Measurements from ENCODE around the gene GET3. TPM values are rescaled to one million over a fixed set of nuclear protein-coding genes. Genes with fewer than 3 reads are reported as not detected.

GET3 gene
- total and polyA plus RNA-seq, 2 of the 13 experiments (the other 11 are each of a cell fraction or from before 2014, with no cell fraction given): 57.7 to 59.4 TPM

DNA sequence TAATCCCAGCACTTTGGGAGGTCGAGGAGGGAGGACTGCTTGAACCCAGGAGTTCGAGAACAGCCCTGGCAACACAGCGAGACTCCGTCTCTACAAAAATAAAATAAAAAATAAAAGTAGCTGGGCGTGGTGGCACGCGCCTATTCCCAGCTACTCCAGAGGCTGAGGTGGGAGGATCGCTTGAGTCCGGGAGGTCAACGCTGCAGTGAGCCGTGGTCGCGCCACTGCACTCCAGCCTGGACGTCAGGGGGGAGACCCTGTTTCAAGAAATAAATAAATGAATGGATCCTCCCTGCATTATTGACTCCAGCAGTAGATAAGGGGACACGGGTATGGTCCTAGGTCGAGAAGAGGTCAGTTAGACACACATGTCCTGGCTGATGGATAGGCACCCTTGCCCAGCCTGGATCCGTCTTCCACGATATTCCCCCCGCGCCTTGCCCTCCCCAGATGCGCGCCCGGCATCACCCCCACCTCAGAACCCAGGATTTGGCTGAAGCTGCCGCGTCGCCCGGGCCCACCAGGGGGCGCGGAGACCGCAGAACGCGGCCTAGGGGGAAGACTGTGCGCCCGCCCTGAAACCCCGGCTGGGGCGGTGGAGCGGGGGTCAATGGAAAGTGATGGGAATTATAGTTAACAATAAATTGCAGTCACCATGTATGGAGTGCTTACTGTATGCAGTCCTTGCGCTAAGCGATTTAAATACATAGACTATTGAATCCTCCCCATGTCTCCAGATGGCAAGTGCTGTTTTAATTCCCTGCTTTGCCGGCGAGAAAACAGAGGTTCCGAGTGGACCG, 40.1 kb downstream of the GET3 start (continued):
- TF ChIP-seq NR3C1 (CRISPR knock-in tag; IDR thresholded peaks at IDR 0.05) (no peak), REST (IDR thresholded peaks at IDR 0.05; ENCODE audit: borderline replicate concordance in 1 of 2, low read depth in 1 of 2, low read length in 2 of 2) (no peak), MED1 (CRISPR knock-in tag; IDR thresholded peaks at IDR 0.05) (peak; percentile 61), NFYC (CRISPR knock-in tag; IDR thresholded peaks at IDR 0.05) (no peak), ZNF20 (CRISPR knock-in tag; IDR thresholded peaks at IDR 0.05) (no peak), ZSCAN12 (CRISPR knock-in tag; IDR thresholded peaks at IDR 0.05) (no peak), RFXANK (CRISPR knock-in tag; IDR thresholded peaks at IDR 0.05) (no peak), ZNF468 (CRISPR knock-in tag; IDR thresholded peaks at IDR 0.05) (no peak), ATF3 (CRISPR knock-in tag; IDR thresholded peaks at IDR 0.05) (no peak), ZNF766 (CRISPR knock-in tag; IDR thresholded peaks at IDR 0.05; ENCODE audit: borderline replicate concordance) (no peak), SMAD1 (CRISPR knock-in tag; IDR thresholded peaks at IDR 0.05; ENCODE audit: borderline replicate concordance, low read depth) (no peak), CREB1 (IDR thresholded peaks at IDR 0.05) (no peak), CREB1 (CRISPR knock-in tag; IDR thresholded peaks at IDR 0.05) (peak; percentile 44; the same call in 1 of the 2 replicates), STAT5B (CRISPR knock-in tag; IDR thresholded peaks at IDR 0.05) (no peak), ZFP37 (CRISPR knock-in tag; IDR thresholded peaks at IDR 0.05; ENCODE audit: borderline replicate concordance) (no peak), ZNF782 (CRISPR knock-in tag; IDR thresholded peaks at IDR 0.05; ENCODE audit: borderline replicate concordance) (no peak), FOSL1 (CRISPR knock-in tag; IDR thresholded peaks at IDR 0.05; ENCODE audit: borderline replicate concordance) (no peak), TBP (CRISPR knock-in tag; IDR thresholded peaks at IDR 0.05) (no peak), REPIN1 (CRISPR knock-in tag; IDR thresholded peaks at IDR 0.05; ENCODE audit: borderline replicate concordance, low read depth) (no peak), BORCS8-MEF2B (CRISPR knock-in tag; IDR thresholded peaks at IDR 0.05) (no peak; the same call in 1 of the 2 replicates)
- TF ChIP-seq, protein P1, sequence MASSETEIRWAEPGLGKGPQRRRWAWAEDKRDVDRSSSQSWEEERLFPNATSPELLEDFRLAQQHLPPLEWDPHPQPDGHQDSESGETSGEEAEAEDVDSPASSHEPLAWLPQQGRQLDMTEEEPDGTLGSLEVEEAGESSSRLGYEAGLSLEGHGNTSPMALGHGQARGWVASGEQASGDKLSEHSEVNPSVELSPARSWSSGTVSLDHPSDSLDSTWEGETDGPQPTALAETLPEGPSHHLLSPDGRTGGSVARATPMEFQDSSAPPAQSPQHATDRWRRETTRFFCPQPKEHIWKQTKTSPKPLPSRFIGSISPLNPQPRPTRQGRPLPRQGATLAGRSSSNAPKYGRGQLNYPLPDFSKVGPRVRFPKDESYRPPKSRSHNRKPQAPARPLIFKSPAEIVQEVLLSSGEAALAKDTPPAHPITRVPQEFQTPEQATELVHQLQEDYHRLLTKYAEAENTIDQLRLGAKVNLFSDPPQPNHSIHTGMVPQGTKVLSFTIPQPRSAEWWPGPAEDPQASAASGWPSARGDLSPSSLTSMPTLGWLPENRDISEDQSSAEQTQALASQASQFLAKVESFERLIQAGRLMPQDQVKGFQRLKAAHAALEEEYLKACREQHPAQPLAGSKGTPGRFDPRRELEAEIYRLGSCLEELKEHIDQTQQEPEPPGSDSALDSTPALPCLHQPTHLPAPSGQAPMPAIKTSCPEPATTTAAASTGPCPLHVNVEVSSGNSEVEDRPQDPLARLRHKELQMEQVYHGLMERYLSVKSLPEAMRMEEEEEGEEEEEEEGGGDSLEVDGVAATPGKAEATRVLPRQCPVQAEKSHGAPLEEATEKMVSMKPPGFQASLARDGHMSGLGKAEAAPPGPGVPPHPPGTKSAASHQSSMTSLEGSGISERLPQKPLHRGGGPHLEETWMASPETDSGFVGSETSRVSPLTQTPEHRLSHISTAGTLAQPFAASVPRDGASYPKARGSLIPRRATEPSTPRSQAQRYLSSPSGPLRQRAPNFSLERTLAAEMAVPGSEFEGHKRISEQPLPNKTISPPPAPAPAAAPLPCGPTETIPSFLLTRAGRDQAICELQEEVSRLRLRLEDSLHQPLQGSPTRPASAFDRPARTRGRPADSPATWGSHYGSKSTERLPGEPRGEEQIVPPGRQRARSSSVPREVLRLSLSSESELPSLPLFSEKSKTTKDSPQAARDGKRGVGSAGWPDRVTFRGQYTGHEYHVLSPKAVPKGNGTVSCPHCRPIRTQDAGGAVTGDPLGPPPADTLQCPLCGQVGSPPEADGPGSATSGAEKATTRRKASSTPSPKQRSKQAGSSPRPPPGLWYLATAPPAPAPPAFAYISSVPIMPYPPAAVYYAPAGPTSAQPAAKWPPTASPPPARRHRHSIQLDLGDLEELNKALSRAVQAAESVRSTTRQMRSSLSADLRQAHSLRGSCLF (CRISPR knock-in tag; IDR thresholded peaks at IDR 0.05; ENCODE audit: borderline replicate concordance): no peak

Measured in HepG2 (cell line).